Measurements from ENCODE around the gene PITPNC1. TPM values are rescaled to one million over a fixed set of nuclear protein-coding genes. Genes with fewer than 3 reads are reported as not detected.
A peak's percentile ranks its signal among the peaks of the same experiment; 100 is the strongest.

PITPNC1 gene
- total RNA-seq, 4 donors from 2014 or later = 9.1 to 15.1 (median 13.3) TPM

DNA sequence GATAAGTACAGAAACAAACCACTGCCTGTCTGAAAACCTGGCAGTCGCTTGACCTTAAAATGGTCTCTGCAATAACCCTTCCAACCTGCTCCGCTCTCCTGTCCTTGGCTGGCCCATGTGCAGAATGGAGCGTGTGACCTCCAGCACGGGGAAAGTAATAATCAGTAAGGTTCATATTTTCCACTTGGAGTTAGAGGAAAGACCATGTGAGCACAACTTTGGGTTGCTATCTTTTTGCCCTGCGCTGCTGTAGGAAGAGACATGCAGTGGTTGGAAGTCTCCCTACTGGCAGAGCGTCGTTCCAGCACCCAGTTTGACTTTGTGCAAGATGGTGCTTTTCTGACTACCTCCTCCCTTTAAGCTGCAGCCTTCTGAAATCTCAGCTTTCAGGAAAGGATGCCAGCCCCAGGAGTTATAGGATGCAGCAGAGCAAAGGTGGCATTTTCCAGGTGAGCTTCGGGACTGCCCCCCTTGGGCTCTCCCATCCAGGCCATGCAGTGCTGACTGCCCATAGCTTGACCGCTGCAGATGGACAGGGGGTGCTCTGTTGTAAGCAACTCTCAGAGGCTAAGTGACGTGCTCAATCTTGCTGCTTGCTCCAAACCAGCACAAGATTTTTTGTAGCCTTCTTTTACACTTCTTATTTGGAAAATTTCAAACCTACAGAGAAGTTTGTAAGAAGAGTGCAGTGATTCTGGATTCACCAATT is 230.0 kb downstream of the PITPNC1 start:
- intact Hi-C loops (cut with DNase I) = no loop called here
- Histone ChIP-seq H3K4me1 (peaks cover 0 to 53% (median 3%) of the 10 kb centered on the region in 3 donors), H3K36me3 (no peaks in the 10 kb centered on the region), H3K4me3 (no peak overlapping the region), H3K27me3 (no peaks in the 10 kb centered on the region), H3K9me3 (no peaks in the 10 kb centered on the region), H3K27ac (no peak overlapping the region)
- 69 to 82% methylated on average over 8 to 10 of the region's 10 CpGs for WGBS, 2 donors
- no peak for DNase-seq
- TF ChIP-seq, protein P1, sequence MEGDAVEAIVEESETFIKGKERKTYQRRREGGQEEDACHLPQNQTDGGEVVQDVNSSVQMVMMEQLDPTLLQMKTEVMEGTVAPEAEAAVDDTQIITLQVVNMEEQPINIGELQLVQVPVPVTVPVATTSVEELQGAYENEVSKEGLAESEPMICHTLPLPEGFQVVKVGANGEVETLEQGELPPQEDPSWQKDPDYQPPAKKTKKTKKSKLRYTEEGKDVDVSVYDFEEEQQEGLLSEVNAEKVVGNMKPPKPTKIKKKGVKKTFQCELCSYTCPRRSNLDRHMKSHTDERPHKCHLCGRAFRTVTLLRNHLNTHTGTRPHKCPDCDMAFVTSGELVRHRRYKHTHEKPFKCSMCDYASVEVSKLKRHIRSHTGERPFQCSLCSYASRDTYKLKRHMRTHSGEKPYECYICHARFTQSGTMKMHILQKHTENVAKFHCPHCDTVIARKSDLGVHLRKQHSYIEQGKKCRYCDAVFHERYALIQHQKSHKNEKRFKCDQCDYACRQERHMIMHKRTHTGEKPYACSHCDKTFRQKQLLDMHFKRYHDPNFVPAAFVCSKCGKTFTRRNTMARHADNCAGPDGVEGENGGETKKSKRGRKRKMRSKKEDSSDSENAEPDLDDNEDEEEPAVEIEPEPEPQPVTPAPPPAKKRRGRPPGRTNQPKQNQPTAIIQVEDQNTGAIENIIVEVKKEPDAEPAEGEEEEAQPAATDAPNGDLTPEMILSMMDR (IDR thresholded peaks at IDR 0.05) = no peak
- no peak for TF ChIP-seq POLR2A (IDR thresholded peaks at IDR 0.05)

DNA sequence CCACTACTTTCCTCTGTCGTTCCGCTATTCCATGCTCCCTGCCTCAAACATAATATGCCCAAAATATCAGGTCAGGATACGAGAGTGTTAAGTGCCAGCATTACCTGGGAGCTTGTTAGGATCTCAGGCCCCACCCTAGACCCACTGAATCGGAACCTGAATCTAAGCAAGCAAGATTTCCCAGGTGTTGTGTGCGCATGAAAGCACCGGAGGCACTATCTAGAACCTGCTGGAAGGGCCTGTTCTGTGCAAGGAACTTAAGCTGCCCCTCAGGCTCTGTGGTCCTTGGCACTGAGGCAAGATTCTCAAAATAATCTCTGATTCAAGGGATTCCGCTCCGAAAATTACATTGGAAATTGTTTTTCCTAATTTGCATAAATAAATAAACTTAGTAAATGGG is 233.0 kb downstream of the PITPNC1 start:
- TF ChIP-seq, protein P1 (IDR thresholded peaks at IDR 0.05) = no peak
- no peak for TF ChIP-seq POLR2A (IDR thresholded peaks at IDR 0.05)
- H3K36me3 ChIP-seq = no peaks in the 10 kb centered on the region
- H3K27me3 ChIP-seq = no peaks in the 10 kb centered on the region
- H3K27ac ChIP-seq = no peak overlapping the region
- H3K9me3 ChIP-seq = no peaks in the 10 kb centered on the region
- intact Hi-C loops (cut with DNase I) = no loop called here
- DNase-seq = no peak
- peaks cover 2 to 57% (median 7%) of the 10 kb centered on the region in 3 donors for H3K4me1 ChIP-seq
- WGBS, 2 donors = 51 to 78% methylated on average over 8 of the region's 8 CpGs
- H3K4me3 ChIP-seq = no peak overlapping the region

DNA sequence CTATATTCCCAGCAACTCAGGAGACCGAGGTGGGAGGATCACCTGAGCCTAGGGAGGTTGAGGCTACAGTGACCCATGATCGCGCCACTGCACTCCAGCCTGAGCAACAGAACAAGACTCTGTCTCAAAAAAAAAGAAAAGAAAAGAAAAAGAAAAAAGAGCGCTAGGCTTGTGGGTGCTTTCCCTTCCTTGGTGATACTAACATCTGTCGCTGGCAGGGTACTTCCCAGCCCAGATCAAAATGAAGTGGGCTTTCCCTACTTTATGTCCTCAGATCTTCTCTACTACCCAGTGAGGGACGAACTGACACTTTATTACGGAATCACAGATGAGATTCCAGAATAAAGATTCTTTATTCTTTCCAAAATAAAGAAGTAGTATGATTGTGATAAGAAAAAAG is 236.9 kb downstream of the PITPNC1 start:
- intact Hi-C loops (cut with DNase I) = no loop called here
- H3K36me3 ChIP-seq = no peaks in the 10 kb centered on the region
- H3K4me3 ChIP-seq = no peak overlapping the region
- whole genome bisulfite sequencing, 2 donors = 83% methylated on average over 7 of the region's 7 CpGs
- H3K9me3 ChIP-seq = no peaks in the 10 kb centered on the region
- H3K27ac ChIP-seq = no peak overlapping the region
- no peak for DNase-seq
- TF ChIP-seq, protein P1 (IDR thresholded peaks at IDR 0.05) = no peak
- TF ChIP-seq POLR2A (IDR thresholded peaks at IDR 0.05) = no peak
- H3K27me3 ChIP-seq = no peaks in the 10 kb centered on the region
- peaks cover 4 to 40% (median 13%) of the 10 kb centered on the region in 3 donors for H3K4me1 ChIP-seq

DNA sequence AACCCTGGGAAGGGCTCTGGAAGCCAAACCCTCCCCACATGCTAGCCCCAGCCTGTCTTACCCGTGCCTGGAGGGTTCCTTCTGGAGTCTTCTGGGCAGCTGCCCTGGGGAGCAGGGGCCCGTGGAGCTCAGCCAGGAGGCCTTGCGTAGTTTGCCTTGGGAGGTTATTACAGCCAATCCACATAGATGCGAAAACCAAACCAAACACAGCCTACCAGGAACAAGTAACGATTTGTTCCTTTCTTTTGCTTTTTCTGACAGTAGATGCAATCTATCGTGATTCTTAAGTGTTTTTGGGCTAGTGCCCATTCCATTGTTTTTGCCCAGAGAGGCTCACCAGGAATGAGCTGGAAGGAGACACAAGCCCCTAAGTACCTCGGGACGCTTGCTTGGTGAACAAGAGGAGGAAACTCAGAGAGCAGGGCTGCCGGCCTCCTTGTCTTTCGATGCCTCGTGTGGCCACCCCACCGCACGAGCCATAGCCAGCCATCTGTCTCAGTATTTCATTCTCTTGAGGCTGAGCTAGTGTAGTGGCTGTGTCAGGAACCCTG is 238.0 kb downstream of the PITPNC1 start:
- H3K27me3 ChIP-seq = no peaks in the 10 kb centered on the region
- peak overlapping the region; percentile 13 to 64 (median 36) for H3K27ac ChIP-seq
- intact Hi-C loops (cut with DNase I) = no loop called here
- no peaks in the 10 kb centered on the region for H3K36me3 ChIP-seq
- WGBS, 2 donors = 37 to 72% methylated on average over 7 to 12 of the region's 13 CpGs
- H3K4me1 ChIP-seq = peaks cover 4 to 31% (median 13%) of the 10 kb centered on the region in 3 donors
- TF ChIP-seq, protein P1 (IDR thresholded peaks at IDR 0.05) = no peak
- TF ChIP-seq POLR2A (IDR thresholded peaks at IDR 0.05) = no peak
- H3K9me3 ChIP-seq = no peaks in the 10 kb centered on the region
- no peak for DNase-seq
- H3K4me3 ChIP-seq = no peak overlapping the region

DNA sequence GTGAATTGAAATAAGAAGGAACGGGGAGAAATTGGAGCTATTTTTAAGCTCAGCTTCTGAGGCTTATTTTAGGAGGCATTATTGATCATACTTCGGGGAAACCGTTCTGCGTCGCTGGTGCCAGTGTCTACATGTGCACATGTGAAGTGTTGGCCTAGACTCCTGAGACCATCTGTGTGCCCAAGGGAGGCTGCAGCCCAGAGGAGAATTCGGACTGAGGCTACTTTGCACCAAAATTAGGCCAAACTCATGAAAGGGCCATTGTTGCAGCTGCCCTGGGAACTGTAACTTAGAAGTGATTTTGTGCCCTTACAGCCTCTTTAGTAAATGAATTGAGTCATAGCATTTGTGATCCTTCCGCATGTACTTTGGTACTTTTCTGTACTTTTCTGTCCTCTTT is 238.7 kb downstream of the PITPNC1 start:
- no peaks in the 10 kb centered on the region for H3K9me3 ChIP-seq
- no peaks in the 10 kb centered on the region for H3K27me3 ChIP-seq
- intact Hi-C loops (cut with DNase I) = no loop called here
- no peaks in the 10 kb centered on the region for H3K36me3 ChIP-seq
- peaks cover 4 to 33% (median 13%) of the 10 kb centered on the region in 3 donors for H3K4me1 ChIP-seq
- TF ChIP-seq, protein P1 (IDR thresholded peaks at IDR 0.05) = no peak
- TF ChIP-seq POLR2A (IDR thresholded peaks at IDR 0.05) = no peak
- 84 to 93% methylated on average over 7 of the region's 7 CpGs for WGBS, 2 donors
- H3K4me3 ChIP-seq = no peak overlapping the region
- no peak overlapping the region for H3K27ac ChIP-seq
- no peak for DNase-seq

Data from esophagus squamous epithelium (tissue), 5 donors.